B cell (primary cell): ENCODE results near the gene GNG7.

Experiments used
- CTCF ChIP-seq: fragments of 200-600 bp; IDR thresholded peaks from one replicate; pipeline ENCODE4 v1.8.0; 2022; ENCODE audit warnings: antibody characterized with exemption, mild to moderate bottlenecking
- EZH2 ChIP-seq: IDR thresholded peaks from 2 replicates; pipeline ENCODE4 v1.6.1; 2012; ENCODE audit warnings: borderline replicate concordance, low read depth, mild to moderate bottlenecking, moderate library complexity, low read length; ENCODE audit not compliant: insufficient read depth, poor library complexity, severe bottlenecking

DNA sequence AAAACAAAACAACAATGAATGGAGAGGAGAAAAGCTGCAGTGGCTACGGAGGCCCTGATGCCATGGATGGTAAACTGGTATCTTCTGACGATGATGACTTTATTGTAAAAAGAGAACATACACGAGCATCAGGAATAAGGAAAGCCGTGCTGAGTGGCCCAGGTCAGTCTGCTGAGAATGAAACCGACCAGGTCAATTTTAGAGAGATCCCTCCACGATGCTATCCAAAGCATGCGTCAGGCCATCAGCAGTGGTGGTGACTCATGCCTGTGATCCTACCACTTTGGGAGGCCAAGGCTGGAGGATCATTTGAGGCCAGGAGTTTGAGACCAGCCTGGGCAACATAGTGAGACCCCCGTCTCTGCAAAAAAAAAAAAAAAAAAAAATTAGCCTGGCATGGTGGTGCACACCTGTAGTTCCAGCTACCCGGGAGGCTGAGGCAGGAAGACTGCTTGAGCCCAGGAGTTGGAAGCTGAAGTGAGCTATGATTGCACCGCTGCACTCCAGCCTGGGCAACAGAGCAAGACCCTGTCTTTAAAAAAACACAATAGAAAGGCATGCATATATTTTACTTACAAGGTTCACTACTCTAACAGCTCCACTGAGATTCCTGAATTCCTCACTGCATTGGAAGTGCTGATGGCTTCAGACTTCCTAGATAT is 164.3 kb downstream of the GNG7 start:
- TF ChIP-seq CTCF (no peak), EZH2 (no peak)
